K562 (cell line): Measurements from ENCODE around the gene SLC19A1. TPM values are rescaled to one million over a fixed set of nuclear protein-coding genes. Genes with fewer than 3 reads are reported as not detected.

Experiments used
- ATAC-seq: fragments of 200-7000 bp; cut with Tn5 transposase; 3 replicates; pipeline ENCODE4 v1.9.1; 2020; ENCODE audit warnings: moderate library complexity
- BruUV-seq: library from RNA; stranded (reverse); fragments of 400-500 nt; replicated peaks from 2 replicates; lab custom pipeline; 2021; lab: Mats Ljungman, UMichigan
- CTCF ChIA-PET: fragments of 300-600 bp; formaldehyde crosslinking; extraction: SDS; loops from one replicate; lab custom pipeline; 2021; ENCODE audit warnings: low intra/inter-chr PET ratio; lab: Yijun Ruan, JAX
- POLR2A ChIA-PET: fragments of 300-600, 350-650 bp; sonication (Branson Sonifier 250); formaldehyde crosslinking; extraction: SDS; loops from one replicate; lab custom pipeline; 2021; ENCODE audit warnings: antibody characterized with exemption, inconsistent platforms; lab: Yijun Ruan, JAX
- DNase-seq, 4 experiments: peaks; one replicate each; pipeline versions ENCODE4 v3.0.0 to v3.0.0-alpha.2; 2011 to 2018; ENCODE audit warnings: low spot score in 3 of 4, mixed read lengths in 3 of 4; ENCODE audit errors: extremely low read depth in 1 of 4
- FAIRE-seq: peaks from 2 replicates; lab custom pipeline; 2011; peaks lifted over from hg19 to GRCh38; lab: Jason Lieb, UNC
- H2AFZ ChIP-seq: 2 replicates; pipeline ENCODE4 v1.6.0; 2011; ENCODE audit warnings: low read depth, low read length, control low read depth, inconsistent platforms
- H3K27ac ChIP-seq: fragments of 200-600 bp; 3 replicates; pipeline ENCODE4 v1.8.0; 2011; ENCODE audit warnings: low read depth, mild to moderate bottlenecking, control low read depth, inconsistent platforms, low read length, moderate library complexity, mixed read lengths; ENCODE audit errors: extremely low read depth
- H3K27me3 ChIP-seq, 2 experiments: fragments of 300-600 bp in 1 of 2; 2 replicates in 1 of 2; 3 replicates in 1 of 2; pipeline versions ENCODE4 v1.6.0 to v1.8.0; 2011; ENCODE audit warnings: inconsistent platforms in 2 of 2, low read length in 2 of 2, mild to moderate bottlenecking in 1 of 2, mixed read lengths in 1 of 2, moderate library complexity in 1 of 2; ENCODE audit not compliant: control insufficient read depth in 2 of 2, insufficient read depth in 2 of 2
- H3K36me3 ChIP-seq: fragments of 300-600 bp; 3 replicates; pipeline ENCODE4 v1.8.0; 2011; ENCODE audit warnings: mild to moderate bottlenecking, low read length, inconsistent platforms; ENCODE audit not compliant: control insufficient read depth, insufficient read depth
- H3K4me1 ChIP-seq, 2 experiments: fragments of 200-600 bp in 1 of 2; replicated peaks in 1 of 2; 2 replicates in 1 of 2; 3 replicates in 1 of 2; pipeline versions ENCODE4 v1.5.1 to v1.8.0; 2011; ENCODE audit warnings: inconsistent platforms in 2 of 2, low read length in 2 of 2, mild to moderate bottlenecking in 1 of 2, mixed read lengths in 1 of 2, moderate library complexity in 1 of 2; ENCODE audit not compliant: control insufficient read depth in 2 of 2, insufficient read depth in 2 of 2
- H3K4me2 ChIP-seq: 2 replicates; pipeline ENCODE4 v1.6.1; 2011; ENCODE audit warnings: low read length, control low read depth, inconsistent platforms, mixed read lengths; ENCODE audit not compliant: insufficient read depth
- H3K4me3 ChIP-seq: fragments of 200-600 bp; sonication (generic), shearing (Covaris generic); 2 replicates; pipeline ENCODE4 v1.5.1; 2016; ENCODE audit warnings: control low read depth, inconsistent platforms
- H3K79me2 ChIP-seq: fragments of 200-600 bp; 3 replicates; pipeline ENCODE4 v1.8.0; 2011; ENCODE audit warnings: low read length, inconsistent platforms; ENCODE audit not compliant: control insufficient read depth, insufficient read depth
- H3K9ac ChIP-seq, 2 experiments: 2 replicates each; pipeline versions ENCODE4 v1.6.0 to v1.6.1; 2011; ENCODE audit warnings: low read depth in 2 of 2, low read length in 2 of 2, control low read depth in 1 of 2, inconsistent platforms in 1 of 2, mild to moderate bottlenecking in 1 of 2, mixed read lengths in 1 of 2; ENCODE audit not compliant: insufficient read depth in 1 of 2
- H3K9me1 ChIP-seq: one replicate; pipeline ENCODE4 v1.6.0; 2011; ENCODE audit warnings: inconsistent platforms, mild to moderate bottlenecking, low read length, moderate library complexity; ENCODE audit not compliant: control insufficient read depth, insufficient read depth
- H3K9me3 ChIP-seq: replicated peaks from 2 replicates; pipeline ENCODE4 v1.5.1; 2011; ENCODE audit warnings: low read depth, low read length, inconsistent platforms; ENCODE audit not compliant: control insufficient read depth, insufficient read depth
- H4K20me1 ChIP-seq: replicated peaks from 2 replicates; pipeline ENCODE4 v1.6.1; 2011; ENCODE audit warnings: low read length, inconsistent platforms, mixed read lengths; ENCODE audit not compliant: control insufficient read depth, insufficient read depth
- AFF4 ChIP-seq: sonication (generic); formaldehyde crosslinking; IDR thresholded peaks from 2 replicates; pipeline ENCODE4 v1.8.0; 2023; ENCODE audit warnings: mild to moderate bottlenecking, missing genetic modification reagents
- DPF2 ChIP-seq: fragments of 450-650 bp; IDR thresholded peaks from 2 replicates; pipeline ENCODE4 v1.6.1; 2016
- NCOA1 ChIP-seq: fragments of 450-650 bp; IDR thresholded peaks from 2 replicates; pipeline ENCODE4 v1.6.1; 2016; ENCODE audit warnings: low read depth
- NELFE ChIP-seq: IDR thresholded peaks from 2 replicates; pipeline ENCODE4 v1.6.1; 2011; ENCODE audit warnings: mild to moderate bottlenecking; ENCODE audit not compliant: insufficient read depth, insufficient read length
- RBM22 ChIP-seq: fragments of 200-400 bp; formaldehyde crosslinking; IDR thresholded peaks from 2 replicates; pipeline ENCODE4 v1.6.1; 2018; ENCODE audit warnings: low read length, low read depth; ENCODE audit not compliant: poor library complexity, severe bottlenecking
- SETDB1 ChIP-seq: IDR thresholded peaks from one replicate; pipeline ENCODE4 v1.6.1; 2012; ENCODE audit warnings: low read length, control low read depth, inconsistent platforms
- SMARCC2 ChIP-seq: fragments of 450-650 bp; IDR thresholded peaks from 2 replicates; pipeline ENCODE4 v1.6.1; 2017; ENCODE audit warnings: antibody characterized with exemption, moderate library complexity, mild to moderate bottlenecking, low read depth
- SRF ChIP-seq, 2 experiments: fragments of 250-450, 450-650 bp in 1 of 2; sonication (Bioruptor Pico) in 1 of 2; sonication (generic) in 1 of 2; formaldehyde crosslinking; IDR thresholded peaks; 2 replicates each; pipeline versions ENCODE4 v1.5.0 to v1.5.1; 2020 to 2022; ENCODE audit warnings: mild to moderate bottlenecking in 1 of 2, missing genetic modification reagents in 1 of 2
- TFE3 ChIP-seq: fragments of 450-650 bp; formaldehyde crosslinking; IDR thresholded peaks from 2 replicates; pipeline ENCODE4 v1.4.0; 2020; ENCODE audit warnings: mild to moderate bottlenecking, mixed read lengths
- VEZF1 ChIP-seq: fragments of 200-800 bp; sonication (Bioruptor generic); IDR thresholded peaks from 2 replicates; pipeline ENCODE4 v1.6.1; 2017; ENCODE audit warnings: missing genetic modification characterization, missing compliant biosample characterization
- ZBTB11 ChIP-seq, 3 experiments: fragments of 200-800 bp in 1 of 3; fragments of 250-450 bp in 1 of 3; fragments of 450-650 bp in 1 of 3; sonication (Bioruptor Pico) in 1 of 3; sonication (Bioruptor generic) in 1 of 3; formaldehyde crosslinking in 1 of 3; IDR thresholded peaks; 2 replicates each; pipeline versions ENCODE4 v1.6.1 to v1.8.0; 2016 to 2022; ENCODE audit warnings: mild to moderate bottlenecking in 2 of 3, missing genetic modification characterization in 2 of 3, missing compliant biosample characterization in 1 of 3, moderate library complexity in 1 of 3
- ZFPM2 ChIP-seq: fragments of 250-450 bp; sonication (Bioruptor Pico); IDR thresholded peaks from 2 replicates; pipeline ENCODE4 v1.5.1; 2022; ENCODE audit warnings: mild to moderate bottlenecking
- WGBS: fragments of 100-300 bp; shearing (Covaris generic); methylation state at CpG from one replicate; pipeline ENCODE4 v1.1.6; 2016; ENCODE audit warnings: low coverage, mixed read lengths; ENCODE audit not compliant: insufficient coverage; ENCODE audit errors: missing lambda C conversion rate; 5-methylcytosine and 5-hydroxymethylcytosine counted together
- in situ Hi-C: fragments of 300-500 bp; cut with MboI; formaldehyde crosslinking; loops from 4 replicates; pipeline ENCODE4 v1.15.0; 2018; ENCODE audit warnings: inconsistent platforms, mixed read lengths
- intact Hi-C: fragments of 100-400 bp; cut with micrococcal nuclease; formaldehyde crosslinking; loops from 2 replicates; pipeline ENCODE4 v1.14.2; 2022
- polyA plus RNA-seq, 8 experiments: library from polyadenylated mRNA; depleted of rRNA in 4 of 8; stranded (reverse) in 5 of 8; unstranded in 3 of 8; fragments of >200 nt; fragmentation: Nextera tagmentation in 2 of 8; fragmentation: Illumina TruSeq in 1 of 8; extraction: Ambion mirVana in 2 of 8; extraction: Trizol in 1 of 8; gene quantifications; 2 replicates each; pipeline versions ENCODE4 v1.2.1 to v1.2.3, GENCODE V29; 2011 to 2014; ENCODE audit warnings: inconsistent platforms in 1 of 8, missing spikeins in 1 of 8
- total RNA-seq, 7 experiments: library from RNA; depleted of rRNA in 6 of 7; stranded (reverse); fragments of >200 nt in 6 of 7; fragmentation: Illumina TruSeq in 2 of 7; extraction: Trizol in 2 of 7; gene quantifications; 2 replicates each; pipeline versions ENCODE4 v1.2.1 to v1.2.3, GENCODE V29; 2011 to 2021; ENCODE audit warnings: low replicate concordance in 1 of 7

Gene SLC19A1
- total and polyA plus RNA-seq, 9 of the 15 experiments (the other 6 are each of a cell fraction or from before 2014, with no cell fraction given): 0.65 to 88.7 (median 12.0) TPM

- H4K20me1 ChIP-seq: no peaks in the 10 kb centered on the region
- H3K9ac ChIP-seq: no peak overlapping the region
- BruUV-seq: no TSS peak
- no peak overlapping the region for H2AFZ ChIP-seq
- peak; percentile 11 for FAIRE-seq
- POLR2A ChIA-PET: no interaction called here
- peaks cover 91% of the 10 kb centered on the region for H3K36me3 ChIP-seq
- CTCF ChIA-PET: no interaction called here
- H3K79me2 ChIP-seq: peaks cover 20% of the 10 kb centered on the region
- H3K27ac ChIP-seq: no peak overlapping the region
- no peak for ATAC-seq
- no peak overlapping the region for H3K4me3 ChIP-seq
- H3K4me2 ChIP-seq: no peak overlapping the region
- WGBS: 87% methylated on average over 2 of the region's 2 CpGs
- no peaks in the 10 kb centered on the region for H3K27me3 ChIP-seq
- H3K9me1 ChIP-seq: no peaks in the 10 kb centered on the region
- H3K4me1 ChIP-seq: peaks cover 0 to 7% of the 10 kb centered on the region in 2 experiments; a peak in 1 of 5 replicates
- DNase-seq: no peak
- intact Hi-C loops (no loop called here), in situ Hi-C loops (no loop called here)
- H3K9me3 ChIP-seq: no peaks in the 10 kb centered on the region
- TF ChIP-seq NCOA1: no peak
- TF ChIP-seq NELFE: no peak
- TF ChIP-seq DPF2: no peak
- TF ChIP-seq ZFPM2 (CRISPR knock-in tag): no peak
- no peak for TF ChIP-seq SRF (CRISPR knock-in tag; IDR thresholded peaks at IDR 0.05)
- TF ChIP-seq SMARCC2: no peak
- no peak for TF ChIP-seq TFE3 (CRISPR knock-in tag)
- no peak for TF ChIP-seq RBM22
- no peak for TF ChIP-seq SETDB1
- TF ChIP-seq VEZF1 (CRISPR knock-in tag): no peak
- no peak for TF ChIP-seq AFF4 (CRISPR knock-in tag)
- TF ChIP-seq ZBTB11 (CRISPR knock-in tag; IDR thresholded peaks at IDR 0.05): no peak
These were observed 21.0 kb downstream of the SLC19A1 start for GRCh38 chr21:45521241-45521640.
